T-helper 1 cell treated with Interleukin-12 subunit alpha and Interleukin-12 subunit beta and Interleukin-4 antibody, amounts not matched to agents 30 μg/mL and 1 μg/mL, for 36 hours (primary cell): Measurements from ENCODE around the gene SINHCAF.

Source experiments
- H3K27ac Mint-ChIP-seq: one replicate; pipeline ENCODE4 v1.8.0; 2021; ENCODE audit warnings: mild to moderate bottlenecking, mixed read lengths
- H3K27me3 Mint-ChIP-seq: one replicate; pipeline ENCODE4 v1.8.0; 2021; ENCODE audit warnings: low read depth, mixed read lengths
- H3K36me3 Mint-ChIP-seq: one replicate; pipeline ENCODE4 v1.8.0; 2021; ENCODE audit warnings: low read depth, mixed read lengths
- H3K4me1 Mint-ChIP-seq: one replicate; pipeline ENCODE4 v1.8.0; 2021; ENCODE audit warnings: low read depth, mixed read lengths
- H3K4me3 Mint-ChIP-seq: one replicate; pipeline ENCODE4 v1.8.0; 2021; ENCODE audit warnings: mild to moderate bottlenecking, moderate library complexity, mixed read lengths
- H3K9me3 Mint-ChIP-seq: one replicate; pipeline ENCODE4 v1.8.0; 2021; ENCODE audit warnings: mixed read lengths

The SINHCAF gene

GRCh38 chr12:31321897-31322228 lies 4.1 kb downstream of the SINHCAF start:
- Mint-ChIP-seq H3K4me1 (peaks cover 57% of the 10 kb centered on the region), H3K9me3 (no peaks in the 10 kb centered on the region), H3K36me3 (peaks cover 9% of the 10 kb centered on the region)

GRCh38 chr12:31321186-31321896 lies 4.6 kb downstream of the SINHCAF start:
- H3K36me3 Mint-ChIP-seq: peaks cover 9% of the 10 kb centered on the region
- peaks cover 56% of the 10 kb centered on the region for H3K4me1 Mint-ChIP-seq

More at GRCh38 chr12:31321897-31322228, 4.1 kb downstream of the SINHCAF start:
- H3K27ac Mint-ChIP-seq: peak overlapping the region; percentile 80
- no peaks in the 10 kb centered on the region for H3K27me3 Mint-ChIP-seq
- H3K4me3 Mint-ChIP-seq: peak overlapping the region; percentile 73

GRCh38 chr12:31318657-31319269 lies 7.2 kb downstream of the SINHCAF start:
- peak overlapping the region; percentile 92 for H3K4me3 Mint-ChIP-seq
- no peaks in the 10 kb centered on the region for H3K9me3 Mint-ChIP-seq
- H3K36me3 Mint-ChIP-seq: peaks cover 8% of the 10 kb centered on the region
- no peak overlapping the region for H3K27ac Mint-ChIP-seq
- no peaks in the 10 kb centered on the region for H3K27me3 Mint-ChIP-seq
- H3K4me1 Mint-ChIP-seq: peaks cover 68% of the 10 kb centered on the region

More at GRCh38 chr12:31321186-31321896, 4.6 kb downstream of the SINHCAF start:
- H3K9me3 Mint-ChIP-seq: no peaks in the 10 kb centered on the region
- no peaks in the 10 kb centered on the region for H3K27me3 Mint-ChIP-seq
- peak overlapping the region; percentile 80 for H3K27ac Mint-ChIP-seq
- peak overlapping the region; percentile 73 for H3K4me3 Mint-ChIP-seq

GRCh38 chr12:31317471-31318395 lies 8.2 kb downstream of the SINHCAF start:
- peaks cover under 1% of the 10 kb centered on the region for H3K9me3 Mint-ChIP-seq
- peaks cover 11% of the 10 kb centered on the region for H3K36me3 Mint-ChIP-seq
- peaks cover 64% of the 10 kb centered on the region for H3K4me1 Mint-ChIP-seq
- H3K27me3 Mint-ChIP-seq: no peaks in the 10 kb centered on the region
- H3K27ac Mint-ChIP-seq: peak overlapping the region; percentile 90
- peak overlapping the region; percentile 92 for H3K4me3 Mint-ChIP-seq

GRCh38 chr12:31316891-31317290 lies 9.1 kb downstream of the SINHCAF start:
- Mint-ChIP-seq H3K27me3 (no peaks in the 10 kb centered on the region), H3K4me1 (peaks cover 63% of the 10 kb centered on the region), H3K36me3 (peaks cover 17% of the 10 kb centered on the region), H3K4me3 (peak overlapping the region; percentile 92), H3K9me3 (peaks cover 8% of the 10 kb centered on the region), H3K27ac (peak overlapping the region; percentile 90)

- Mint-ChIP-seq H3K36me3 (peaks cover 25% of the 10 kb centered on the region), H3K27ac (no peak overlapping the region), H3K4me1 (peaks cover 54% of the 10 kb centered on the region), H3K9me3 (peaks cover 14% of the 10 kb centered on the region), H3K27me3 (no peaks in the 10 kb centered on the region), H3K4me3 (no peak overlapping the region)
Observed at GRCh38 chr12:31315784-31316465, 10.0 kb downstream of the SINHCAF start.

GRCh38 chr12:31315044-31315715 lies 10.8 kb downstream of the SINHCAF start:
- H3K4me3 Mint-ChIP-seq: no peak overlapping the region
- H3K27me3 Mint-ChIP-seq: no peaks in the 10 kb centered on the region
- peaks cover 31% of the 10 kb centered on the region for H3K36me3 Mint-ChIP-seq
- peaks cover 49% of the 10 kb centered on the region for H3K4me1 Mint-ChIP-seq
- peak overlapping the region; percentile 26 for H3K27ac Mint-ChIP-seq
- H3K9me3 Mint-ChIP-seq: peaks cover 16% of the 10 kb centered on the region

GRCh38 chr12:31312431-31312830 lies 13.5 kb downstream of the SINHCAF start:
- Mint-ChIP-seq H3K27me3 (no peaks in the 10 kb centered on the region), H3K36me3 (peaks cover 39% of the 10 kb centered on the region), H3K4me1 (peaks cover 28% of the 10 kb centered on the region), H3K4me3 (no peak overlapping the region), H3K27ac (no peak overlapping the region), H3K9me3 (peaks cover 20% of the 10 kb centered on the region)

- Mint-ChIP-seq H3K27me3 (no peaks in the 10 kb centered on the region), H3K4me1 (peaks cover 26% of the 10 kb centered on the region), H3K27ac (no peak overlapping the region), H3K4me3 (no peak overlapping the region), H3K9me3 (peaks cover 20% of the 10 kb centered on the region), H3K36me3 (peaks cover 41% of the 10 kb centered on the region)
Observed at GRCh38 chr12:31311634-31312258, 14.2 kb downstream of the SINHCAF start.

GRCh38 chr12:31310488-31310887 lies 15.5 kb downstream of the SINHCAF start:
- no peaks in the 10 kb centered on the region for H3K27me3 Mint-ChIP-seq
- H3K36me3 Mint-ChIP-seq: peaks cover 45% of the 10 kb centered on the region
- H3K27ac Mint-ChIP-seq: no peak overlapping the region
- peaks cover 20% of the 10 kb centered on the region for H3K9me3 Mint-ChIP-seq
- no peak overlapping the region for H3K4me3 Mint-ChIP-seq
- peaks cover 28% of the 10 kb centered on the region for H3K4me1 Mint-ChIP-seq

- Mint-ChIP-seq H3K4me3 (no peak overlapping the region), H3K27ac (no peak overlapping the region), H3K9me3 (peaks cover 20% of the 10 kb centered on the region), H3K4me1 (peaks cover 20% of the 10 kb centered on the region), H3K36me3 (peaks cover 49% of the 10 kb centered on the region), H3K27me3 (no peaks in the 10 kb centered on the region)
Observed at GRCh38 chr12:31309279-31309678, 16.7 kb downstream of the SINHCAF start.

GRCh38 chr12:31308116-31308515 lies 17.8 kb downstream of the SINHCAF start:
- Mint-ChIP-seq H3K4me3 (no peak overlapping the region), H3K27me3 (no peaks in the 10 kb centered on the region), H3K36me3 (peaks cover 56% of the 10 kb centered on the region), H3K9me3 (peaks cover 20% of the 10 kb centered on the region), H3K4me1 (peaks cover 22% of the 10 kb centered on the region), H3K27ac (no peak overlapping the region)

- Mint-ChIP-seq H3K4me3 (no peak overlapping the region), H3K4me1 (peaks cover 24% of the 10 kb centered on the region), H3K36me3 (peaks cover 52% of the 10 kb centered on the region), H3K27me3 (no peaks in the 10 kb centered on the region), H3K27ac (no peak overlapping the region), H3K9me3 (peaks cover 11% of the 10 kb centered on the region)
Observed at GRCh38 chr12:31306866-31307265, 19.1 kb downstream of the SINHCAF start.
